DOHH2 (cell line): ENCODE measurements around the gene COL26A1.

Source experiments
- H3F3A ChIP-seq: fragments of 200-600 bp; sonication (generic), shearing (Covaris generic); 2 replicates; pipeline ENCODE4 v1.6.0; 2016; ENCODE audit warnings: antibody characterized with exemption, mild to moderate bottlenecking; ENCODE audit not compliant: control insufficient read depth, insufficient read depth
- H3K27ac ChIP-seq: fragments of 200-600 bp; sonication (generic); 2 replicates; pipeline ENCODE4 v1.5.1; 2014; ENCODE audit warnings: low read depth, mild to moderate bottlenecking, low read length, moderate library complexity
- H3K27me3 ChIP-seq: fragments of 200-600 bp; sonication (generic); 2 replicates; pipeline ENCODE4 v1.6.1; 2014; ENCODE audit warnings: mild to moderate bottlenecking, low read length, mixed read lengths; ENCODE audit not compliant: control insufficient read depth
- H3K36me3 ChIP-seq: fragments of 200-600 bp; sonication (generic); 2 replicates; pipeline ENCODE4 v1.6.1; 2014; ENCODE audit warnings: mild to moderate bottlenecking, low read length, moderate library complexity, mixed read lengths; ENCODE audit not compliant: control insufficient read depth
- H3K4me1 ChIP-seq: fragments of 200-600 bp; sonication (generic); 2 replicates; pipeline ENCODE4 v1.6.1; 2014; ENCODE audit warnings: mild to moderate bottlenecking, low read length, mixed read lengths; ENCODE audit not compliant: control insufficient read depth
- H3K4me2 ChIP-seq: fragments of 200-600 bp; sonication (generic); 2 replicates; pipeline ENCODE4 v1.6.0; 2014; ENCODE audit warnings: mild to moderate bottlenecking, low read length, moderate library complexity
- H3K4me3 ChIP-seq: fragments of 200-600 bp; sonication (generic); 2 replicates; pipeline ENCODE4 v1.5.1; 2014; ENCODE audit warnings: mild to moderate bottlenecking, low read length, mixed read lengths
- H3K79me2 ChIP-seq: fragments of 200-600 bp; sonication (generic); 2 replicates; pipeline ENCODE4 v1.6.1; 2014; ENCODE audit warnings: mild to moderate bottlenecking, low read length, mixed read lengths; ENCODE audit not compliant: control insufficient read depth
- H3K9me2 ChIP-seq: fragments of 200-600 bp; sonication (generic); replicated peaks from 2 replicates; pipeline ENCODE4 v1.6.1; 2014; ENCODE audit warnings: mild to moderate bottlenecking, low read length, mixed read lengths; ENCODE audit not compliant: control insufficient read depth
- H3K9me3 ChIP-seq: fragments of 200-600 bp; sonication (generic); 2 replicates; pipeline ENCODE4 v1.6.1; 2014; ENCODE audit warnings: antibody characterized with exemption, low read length, mixed read lengths; ENCODE audit not compliant: control insufficient read depth, insufficient read depth
- H4K20me1 ChIP-seq: fragments of 200-600 bp; sonication (generic); 2 replicates; pipeline ENCODE4 v1.6.0; 2014; ENCODE audit warnings: low read depth, mild to moderate bottlenecking, antibody characterized with exemption, low read length, moderate library complexity; ENCODE audit not compliant: control insufficient read depth, insufficient read depth
- CTCF ChIP-seq: fragments of 200-600 bp; sonication (generic); IDR thresholded peaks from one replicate; pipeline ENCODE4 v1.5.1; 2014; ENCODE audit warnings: antibody characterized with exemption, mild to moderate bottlenecking, low read depth, low read length; ENCODE audit not compliant: poor library complexity, severe bottlenecking
- EZH2phosphoT487 ChIP-seq: fragments of 200-600 bp; sonication (generic); IDR thresholded peaks from 2 replicates; pipeline ENCODE4 v1.6.1; 2017; ENCODE audit warnings: borderline replicate concordance, mild to moderate bottlenecking, antibody characterized with exemption, low read length, moderate library complexity, mixed read lengths

The COL26A1 gene

GRCh38 chr7:101457001-101457750, 94.5 kb downstream of the COL26A1 start:
- Histone ChIP-seq H3K27me3 (no peaks in the 10 kb centered on the region), H3K4me3 (no peak overlapping the region), H4K20me1 (no peaks in the 10 kb centered on the region), H3K4me2 (no peak overlapping the region), H3K4me1 (no peaks in the 10 kb centered on the region), H3K9me2 (no peaks in the 10 kb centered on the region), H3K9me3 (no peaks in the 10 kb centered on the region), H3K79me2 (no peaks in the 10 kb centered on the region), H3K27ac (no peak overlapping the region), H3F3A (no peaks in the 10 kb centered on the region), H3K36me3 (no peaks in the 10 kb centered on the region)
- no peak for TF ChIP-seq EZH2phosphoT487
- TF ChIP-seq CTCF: no peak

- H3K4me1 ChIP-seq: no peaks in the 10 kb centered on the region; the same call in 1 of the 2 replicates
- no peak overlapping the region for H3K4me3 ChIP-seq
- no peaks in the 10 kb centered on the region for H3K9me3 ChIP-seq
- no peaks in the 10 kb centered on the region for H4K20me1 ChIP-seq
- TF ChIP-seq EZH2phosphoT487 (no peak), CTCF (no peak)
- no peaks in the 10 kb centered on the region for H3K9me2 ChIP-seq
- H3K27ac ChIP-seq: no peak overlapping the region
- peaks cover 7% of the 10 kb centered on the region; the same call in 1 of the 2 replicates for H3K27me3 ChIP-seq
- H3K79me2 ChIP-seq: no peaks in the 10 kb centered on the region
- no peaks in the 10 kb centered on the region for H3K36me3 ChIP-seq
- H3F3A ChIP-seq: no peaks in the 10 kb centered on the region
- H3K4me2 ChIP-seq: no peak overlapping the region
These were observed 102.5 kb downstream of the COL26A1 start for GRCh38 chr7:101465131-101465530.

GRCh38 chr7:101465576-101466196, 103.0 kb downstream of the COL26A1 start:
- TF ChIP-seq EZH2phosphoT487 (no peak), CTCF (no peak)
- no peaks in the 10 kb centered on the region; the same call in 1 of the 2 replicates for H3K4me1 ChIP-seq
- no peaks in the 10 kb centered on the region for H3F3A ChIP-seq
- H3K4me2 ChIP-seq: no peak overlapping the region
- no peaks in the 10 kb centered on the region for H3K9me3 ChIP-seq
- no peak overlapping the region for H3K27ac ChIP-seq
- no peak overlapping the region for H3K4me3 ChIP-seq
- H3K79me2 ChIP-seq: no peaks in the 10 kb centered on the region
- no peaks in the 10 kb centered on the region for H3K36me3 ChIP-seq
- H4K20me1 ChIP-seq: no peaks in the 10 kb centered on the region
- H3K27me3 ChIP-seq: peaks cover 7% of the 10 kb centered on the region; the same call in 1 of the 2 replicates
- no peaks in the 10 kb centered on the region for H3K9me2 ChIP-seq
